Loucy (cell line): ENCODE data around the gene F13A1.

ENCODE experiments used
- EZH2phosphoT487 ChIP-seq: fragments of 200-600 bp; IDR thresholded peaks from 2 replicates; pipeline ENCODE4 v1.6.1; 2018; ENCODE audit warnings: antibody characterized with exemption, mild to moderate bottlenecking, moderate library complexity, borderline replicate concordance
- TF ChIP-seq, protein P1 (sequence below): fragments of 200-600 bp; sonication (generic); conservative IDR thresholded peaks from 2 replicates; pipeline ENCODE4 v1.5.1; 2014; ENCODE audit warnings: mild to moderate bottlenecking, antibody characterized with exemption, low read length

DNA sequence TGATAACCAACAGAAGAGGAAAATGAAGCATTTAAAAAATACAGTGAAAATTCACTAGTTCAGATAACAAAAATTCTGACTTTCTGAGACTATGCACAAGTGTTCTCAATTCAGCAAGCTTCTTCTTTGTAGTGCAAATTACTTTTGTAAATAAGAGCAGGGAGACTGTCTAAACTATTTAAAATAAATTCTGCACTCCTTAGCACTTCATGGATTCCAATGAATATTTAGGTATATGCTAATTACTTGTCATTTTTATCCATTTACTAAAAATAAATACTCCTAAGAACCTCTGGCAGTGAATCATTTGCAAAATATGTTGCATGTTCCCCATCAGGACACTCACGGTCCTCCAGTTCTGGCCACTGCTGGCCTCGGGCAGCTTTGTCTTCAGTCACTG is 139.8 kb downstream of the F13A1 start:
- TF ChIP-seq, protein P1, sequence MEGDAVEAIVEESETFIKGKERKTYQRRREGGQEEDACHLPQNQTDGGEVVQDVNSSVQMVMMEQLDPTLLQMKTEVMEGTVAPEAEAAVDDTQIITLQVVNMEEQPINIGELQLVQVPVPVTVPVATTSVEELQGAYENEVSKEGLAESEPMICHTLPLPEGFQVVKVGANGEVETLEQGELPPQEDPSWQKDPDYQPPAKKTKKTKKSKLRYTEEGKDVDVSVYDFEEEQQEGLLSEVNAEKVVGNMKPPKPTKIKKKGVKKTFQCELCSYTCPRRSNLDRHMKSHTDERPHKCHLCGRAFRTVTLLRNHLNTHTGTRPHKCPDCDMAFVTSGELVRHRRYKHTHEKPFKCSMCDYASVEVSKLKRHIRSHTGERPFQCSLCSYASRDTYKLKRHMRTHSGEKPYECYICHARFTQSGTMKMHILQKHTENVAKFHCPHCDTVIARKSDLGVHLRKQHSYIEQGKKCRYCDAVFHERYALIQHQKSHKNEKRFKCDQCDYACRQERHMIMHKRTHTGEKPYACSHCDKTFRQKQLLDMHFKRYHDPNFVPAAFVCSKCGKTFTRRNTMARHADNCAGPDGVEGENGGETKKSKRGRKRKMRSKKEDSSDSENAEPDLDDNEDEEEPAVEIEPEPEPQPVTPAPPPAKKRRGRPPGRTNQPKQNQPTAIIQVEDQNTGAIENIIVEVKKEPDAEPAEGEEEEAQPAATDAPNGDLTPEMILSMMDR = no peak
- TF ChIP-seq EZH2phosphoT487 = no peak
